Adrenal gland (tissue), 12 donors: Measurements from ENCODE around the gene MGAT5B. TPM values are rescaled to one million over a fixed set of nuclear protein-coding genes. Genes with fewer than 3 reads are reported as not detected.

Experiments used
- DNase-seq, 7 donors: peaks; one replicate each; pipeline ENCODE4 v3.0.0-alpha.2; 2019 to 2020
- H3K27ac ChIP-seq, 5 donors: fragments of 200-600 bp; sonication (generic) in 4 of 5; 1 replicate in 3 of 5; 2 replicates in 2 of 5; pipeline versions ENCODE4 v1.5.1 to v1.8.0; 2016 to 2020; ENCODE audit warnings: mild to moderate bottlenecking in 1 of 5
- H3K27me3 ChIP-seq: fragments of 200-600 bp; 2 replicates; pipeline ENCODE4 v1.8.0; 2021
- H3K36me3 ChIP-seq, 2 donors: fragments of 200-600 bp; replicated peaks in 1 of 2; 1 replicate in 1 of 2; 2 replicates in 1 of 2; pipeline versions ENCODE4 v1.5.1 to v1.8.0; 2018 to 2022
- H3K4me1 ChIP-seq, 2 donors: fragments of 200-600 bp; replicated peaks in 1 of 2; 1 replicate in 1 of 2; 2 replicates in 1 of 2; pipeline versions ENCODE4 v1.5.1 to v1.8.0; 2018 to 2021
- H3K4me3 ChIP-seq, 4 donors: fragments of 200-600 bp; sonication (generic) in 3 of 4; one replicate each; pipeline ENCODE4 v1.5.1; 2016 to 2018
- H3K9me3 ChIP-seq, 3 donors: fragments of 200-600 bp; sonication (generic) in 1 of 3; replicated peaks in 1 of 3; 1 replicate in 2 of 3; 2 replicates in 1 of 3; pipeline versions ENCODE4 v1.5.1 to v1.8.0; 2016 to 2021
- POLR2A ChIP-seq, 2 donors: fragments of 450-650 bp; IDR thresholded peaks; one replicate each; pipeline ENCODE4 v1.6.1; 2017; ENCODE audit warnings: antibody characterized with exemption in 2 of 2, mild to moderate bottlenecking in 2 of 2, moderate library complexity in 1 of 2
- WGBS, 4 donors: extraction: QIAGEN DNeasy Blood & Tissue Kit in 2 of 4; methylation state at CpG; one replicate each; pipeline versions ENCODE4 v1.1.5 to v1.1.7; 2013 to 2017; 5-methylcytosine and 5-hydroxymethylcytosine counted together
- intact Hi-C, 2 donors: fragments of 100-400 bp; cut with DNase I; formaldehyde crosslinking; loops; one replicate each; pipeline versions ENCODE4 v1.14.1 to v1.15.0; 2022 to 2023
- polyA plus RNA-seq, 3 donors: library from polyadenylated mRNA; stranded (reverse); fragments of 200-250 nt in 2 of 3; fragments of 350-450 nt in 1 of 3; fragmentation: Illumina TruSeq in 1 of 3; extraction: RNeasy Lipid Tissue Mini Kit (QIAGEN cat#74804) in 1 of 3; gene quantifications; one replicate each; pipeline ENCODE4 v1.2.3, GENCODE V29; 2013 to 2014
- total RNA-seq, 9 donors: library from RNA; depleted of rRNA in 4 of 9; stranded (reverse); fragments of >200 nt in 4 of 9; fragments of 120-200 nt in 1 of 9; fragmentation: NEBNext Ultra II Directional in 1 of 9; extraction: Animal tissue kit (Norgen Biotek cat#: 25700) in 1 of 9; gene quantifications; one replicate each; pipeline versions ENCODE4 v1.1.0 to v1.2.4, GENCODE V29; 2013 to 2023
- TF ChIP-seq, protein P1 (sequence below), 6 experiments: fragments of 450-650 bp in 4 of 6; fragments of 200-600 bp in 2 of 6; sonication (generic) in 1 of 6; IDR thresholded peaks; 1 replicate in 5 of 6; 2 replicates in 1 of 6; pipeline versions ENCODE4 v1.5.1 to v1.8.0; 2016 to 2021; ENCODE audit warnings: antibody characterized with exemption in 6 of 6, mild to moderate bottlenecking in 2 of 6, moderate library complexity in 1 of 6
- donor health status: healthy with polysubstance abuse.
- donor health status: Bipolar disorder and iron deficiency.
- donor health status: DM: yes; HTN: yes; CAD: no.
- donor health status: DM: no; HTN: no; CAD: no.
- donor health status: DM: no; HTN: no; CAD: no.
- donor health status: DM: yes; HTN: yes; CAD: no.

MGAT5B gene
- total and polyA plus RNA-seq, 12 donors: 0.24 to 1.0 (median 0.70) TPM; not detected in 1

DNA sequence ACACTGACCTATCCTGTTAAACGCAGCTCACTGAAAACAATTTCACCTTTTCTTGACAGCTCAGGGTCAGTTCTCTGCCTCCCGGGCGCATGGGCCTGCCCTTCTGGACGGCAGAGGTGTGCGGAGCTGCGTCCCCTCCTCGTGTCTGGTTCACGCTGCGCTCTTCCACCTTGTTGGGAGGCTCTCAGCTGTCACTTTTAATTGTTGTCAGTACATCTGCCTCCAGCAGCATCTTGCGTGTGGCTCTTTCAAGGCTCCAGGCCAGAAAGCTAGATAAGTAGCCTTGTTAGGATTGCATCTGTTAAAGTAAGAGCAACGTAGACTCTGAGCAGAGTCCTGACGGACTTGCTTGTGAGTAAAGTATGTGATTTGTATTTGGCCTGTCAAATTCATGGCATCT, 59.4 kb downstream of the MGAT5B start:
- no peaks in the 10 kb centered on the region for H3K27me3 ChIP-seq
- no peaks in the 10 kb centered on the region for H3K9me3 ChIP-seq
- DNase-seq: peak in 1 of 7 donors; percentile 26
- H3K4me3 ChIP-seq: no peak overlapping the region
- WGBS, 4 donors: 55 to 75% (median 62%) methylated on average over 12 of the region's 12 CpGs
- H3K27ac ChIP-seq: no peak overlapping the region
- intact Hi-C loops: no loop called here
- no peaks in the 10 kb centered on the region for H3K36me3 ChIP-seq
- peaks cover 0 to 11% of the 10 kb centered on the region in 2 donors for H3K4me1 ChIP-seq
- TF ChIP-seq POLR2A (IDR thresholded peaks at IDR 0.05): no peak
- TF ChIP-seq, protein P1, sequence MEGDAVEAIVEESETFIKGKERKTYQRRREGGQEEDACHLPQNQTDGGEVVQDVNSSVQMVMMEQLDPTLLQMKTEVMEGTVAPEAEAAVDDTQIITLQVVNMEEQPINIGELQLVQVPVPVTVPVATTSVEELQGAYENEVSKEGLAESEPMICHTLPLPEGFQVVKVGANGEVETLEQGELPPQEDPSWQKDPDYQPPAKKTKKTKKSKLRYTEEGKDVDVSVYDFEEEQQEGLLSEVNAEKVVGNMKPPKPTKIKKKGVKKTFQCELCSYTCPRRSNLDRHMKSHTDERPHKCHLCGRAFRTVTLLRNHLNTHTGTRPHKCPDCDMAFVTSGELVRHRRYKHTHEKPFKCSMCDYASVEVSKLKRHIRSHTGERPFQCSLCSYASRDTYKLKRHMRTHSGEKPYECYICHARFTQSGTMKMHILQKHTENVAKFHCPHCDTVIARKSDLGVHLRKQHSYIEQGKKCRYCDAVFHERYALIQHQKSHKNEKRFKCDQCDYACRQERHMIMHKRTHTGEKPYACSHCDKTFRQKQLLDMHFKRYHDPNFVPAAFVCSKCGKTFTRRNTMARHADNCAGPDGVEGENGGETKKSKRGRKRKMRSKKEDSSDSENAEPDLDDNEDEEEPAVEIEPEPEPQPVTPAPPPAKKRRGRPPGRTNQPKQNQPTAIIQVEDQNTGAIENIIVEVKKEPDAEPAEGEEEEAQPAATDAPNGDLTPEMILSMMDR (IDR thresholded peaks at IDR 0.05): no peak

DNA sequence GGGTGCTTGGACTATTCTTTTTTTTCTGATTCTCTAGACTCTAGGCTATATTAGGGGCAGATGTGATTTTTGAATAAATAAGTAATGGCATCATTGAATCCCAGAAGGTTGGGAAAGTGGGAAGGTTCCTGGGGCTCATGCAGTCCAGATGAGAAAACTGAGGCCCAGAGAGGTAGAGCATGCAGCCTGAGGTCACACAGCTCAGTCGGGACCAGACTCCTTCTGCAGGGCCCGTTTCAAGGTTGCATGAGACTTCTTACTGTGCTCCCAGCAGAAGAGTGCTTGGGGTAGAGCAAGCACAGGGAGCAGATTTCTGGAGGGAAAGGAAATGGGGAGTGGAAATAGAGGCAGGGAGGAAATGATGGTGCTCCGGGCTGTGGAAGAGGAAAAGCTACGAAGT, 59.8 kb downstream of the MGAT5B start:
- TF ChIP-seq, protein P1 (IDR thresholded peaks at IDR 0.05): no peak
- no peak for TF ChIP-seq POLR2A (IDR thresholded peaks at IDR 0.05)
- no peaks in the 10 kb centered on the region for H3K9me3 ChIP-seq

DNA sequence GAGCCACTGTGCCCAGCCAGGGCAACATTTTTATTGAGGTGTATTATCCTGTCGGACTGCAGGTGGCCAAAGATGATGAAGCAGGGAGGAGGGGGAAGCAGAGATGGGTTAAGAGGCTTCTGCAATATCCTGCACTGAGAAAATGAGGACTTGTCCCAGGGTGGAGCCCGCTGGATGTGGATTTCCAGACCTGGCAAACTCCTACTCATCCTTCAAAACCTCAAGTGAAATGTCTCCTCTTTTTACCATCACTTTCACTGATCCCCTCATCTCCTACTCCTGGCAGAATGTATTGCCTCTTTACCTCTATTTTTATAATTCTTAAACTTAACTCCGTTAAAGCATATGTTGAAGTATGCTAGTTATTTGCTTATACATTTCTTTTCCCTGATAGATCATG, 60.9 kb downstream of the MGAT5B start:
- H3K4me3 ChIP-seq: no peak overlapping the region
- H3K9me3 ChIP-seq: no peaks in the 10 kb centered on the region
- peaks cover 0 to 11% of the 10 kb centered on the region in 2 donors for H3K4me1 ChIP-seq
- H3K27me3 ChIP-seq: no peaks in the 10 kb centered on the region
- 92 to 99% (median 95%) methylated on average over 3 of the region's 3 CpGs for WGBS, 4 donors
- intact Hi-C loops: no loop called here
- no peaks in the 10 kb centered on the region for H3K36me3 ChIP-seq
- DNase-seq: no peak
- TF ChIP-seq POLR2A (IDR thresholded peaks at IDR 0.05): no peak
- TF ChIP-seq, protein P1 (IDR thresholded peaks at IDR 0.05): no peak
- no peak overlapping the region for H3K27ac ChIP-seq

More for the DNA sequence above, 59.8 kb downstream of the MGAT5B start:
- H3K4me3 ChIP-seq: no peak overlapping the region
- no peak overlapping the region for H3K27ac ChIP-seq
- 65 to 76% (median 74%) methylated on average over 4 of the region's 4 CpGs for WGBS, 4 donors
- H3K4me1 ChIP-seq: peaks cover 0 to 11% of the 10 kb centered on the region in 2 donors
- no peak for DNase-seq
- intact Hi-C loops: no loop called here
- no peaks in the 10 kb centered on the region for H3K36me3 ChIP-seq
- no peaks in the 10 kb centered on the region for H3K27me3 ChIP-seq

DNA sequence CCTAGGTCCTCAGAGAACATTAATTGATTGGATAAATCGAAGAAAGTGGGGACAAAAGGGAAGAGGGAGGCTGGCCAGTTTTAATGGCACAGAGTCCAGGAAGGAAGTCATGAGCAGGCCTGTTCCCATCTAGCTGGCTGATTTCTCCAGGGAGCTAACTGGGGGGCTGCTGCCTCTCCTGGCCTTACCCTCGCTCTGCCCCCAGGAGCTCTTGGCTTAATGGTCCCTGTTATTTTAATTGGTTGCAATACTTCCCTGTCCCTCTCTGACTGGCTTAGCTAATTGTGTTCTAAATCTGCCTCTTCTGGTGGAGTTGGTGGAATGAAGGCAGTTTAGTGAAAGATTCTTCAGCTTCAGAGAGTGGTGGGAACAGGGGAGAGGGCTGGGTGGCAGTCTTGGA, 61.4 kb downstream of the MGAT5B start:
- Histone ChIP-seq H3K4me1 (peaks cover 0 to 11% of the 10 kb centered on the region in 2 donors), H3K27me3 (no peaks in the 10 kb centered on the region), H3K4me3 (no peak overlapping the region), H3K36me3 (no peaks in the 10 kb centered on the region), H3K9me3 (no peaks in the 10 kb centered on the region), H3K27ac (no peak overlapping the region)
- 66 to 78% (median 74%) methylated on average over 2 of the region's 2 CpGs for WGBS, 4 donors
- intact Hi-C loops: no loop called here
- TF ChIP-seq, protein P1 (IDR thresholded peaks at IDR 0.05): no peak
- no peak for TF ChIP-seq POLR2A (IDR thresholded peaks at IDR 0.05)
- DNase-seq: no peak
